Activated T-cell treated with anti-CD3 and anti-CD28 coated beads for 24 hours (primary cell): ENCODE measurements around the gene RASD2.

ENCODE experiments used
- DNase-seq: peaks from one replicate; pipeline ENCODE4 v3.0.0-alpha.2; 2020; ENCODE audit warnings: low read depth

RASD2 gene

GRCh38 chr22:35560366-35560765 is 19.7 kb downstream of the RASD2 start:
- DNase-seq = no peak

GRCh38 chr22:35560824-35561223 is 20.2 kb downstream of the RASD2 start:
- DNase-seq = no peak

GRCh38 chr22:35561796-35562526 is 21.3 kb downstream of the RASD2 start:
- no peak for DNase-seq

DNA sequence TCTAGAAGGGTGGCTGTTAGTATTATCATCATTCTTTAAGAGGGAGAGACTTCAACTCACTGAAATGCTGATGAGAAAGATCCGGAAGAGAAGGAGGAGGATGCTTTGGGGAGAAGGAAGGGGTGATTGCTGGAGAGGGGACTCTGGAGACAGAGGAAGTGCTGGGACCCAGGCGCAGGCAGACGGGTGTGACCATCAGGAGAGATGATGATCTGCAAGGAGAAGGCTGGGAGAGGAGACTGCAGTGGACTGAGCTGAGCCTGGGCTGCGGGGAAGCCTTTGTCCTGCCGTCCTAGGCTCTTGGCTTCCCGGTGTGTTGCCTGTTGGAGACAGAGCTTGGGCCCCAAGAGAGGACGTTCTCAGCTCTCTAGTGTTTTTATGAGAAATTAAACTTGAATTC is 22.6 kb downstream of the RASD2 start:
- no peak for DNase-seq

- DNase-seq = no peak
Observed at GRCh38 chr22:35564975-35565867, 24.6 kb downstream of the RASD2 start.

DNA sequence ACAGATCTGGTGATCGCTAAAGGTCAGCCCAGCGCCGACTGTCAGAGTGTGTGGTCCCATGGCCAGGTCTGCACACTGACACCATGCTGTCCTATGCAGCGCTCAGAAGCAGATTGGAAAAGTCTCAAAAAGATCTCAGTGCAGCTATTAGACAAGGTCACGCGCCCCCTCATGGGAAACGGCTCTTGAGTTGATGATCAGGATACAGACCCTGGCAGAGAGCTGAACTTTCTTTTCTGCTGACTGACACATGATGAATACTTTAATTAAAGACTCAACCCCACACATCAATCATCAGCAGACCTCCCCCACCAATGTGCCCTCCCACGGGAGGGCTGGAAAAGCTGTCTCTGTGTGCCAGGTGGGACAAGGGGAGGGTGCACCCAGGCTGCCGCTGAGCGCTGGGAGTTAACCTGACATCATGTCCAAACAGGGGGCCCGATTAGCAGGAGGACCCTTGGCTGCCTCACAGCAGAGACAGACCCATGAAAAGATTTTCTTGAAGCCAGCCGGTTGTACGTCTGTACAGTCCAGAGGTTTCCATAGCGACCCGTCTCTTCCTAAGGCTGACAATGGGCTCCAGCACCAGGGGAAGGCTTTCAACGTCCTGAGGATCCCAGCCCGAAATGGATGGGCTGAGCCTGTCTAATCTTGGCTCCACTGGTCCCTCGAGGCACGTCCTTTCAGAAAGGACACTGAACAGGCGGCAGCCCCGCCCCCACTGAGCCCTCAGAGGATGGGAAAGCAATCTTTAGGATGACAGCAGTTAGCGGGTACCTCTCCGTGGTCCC is 26.9 kb downstream of the RASD2 start:
- no peak for DNase-seq

DNA sequence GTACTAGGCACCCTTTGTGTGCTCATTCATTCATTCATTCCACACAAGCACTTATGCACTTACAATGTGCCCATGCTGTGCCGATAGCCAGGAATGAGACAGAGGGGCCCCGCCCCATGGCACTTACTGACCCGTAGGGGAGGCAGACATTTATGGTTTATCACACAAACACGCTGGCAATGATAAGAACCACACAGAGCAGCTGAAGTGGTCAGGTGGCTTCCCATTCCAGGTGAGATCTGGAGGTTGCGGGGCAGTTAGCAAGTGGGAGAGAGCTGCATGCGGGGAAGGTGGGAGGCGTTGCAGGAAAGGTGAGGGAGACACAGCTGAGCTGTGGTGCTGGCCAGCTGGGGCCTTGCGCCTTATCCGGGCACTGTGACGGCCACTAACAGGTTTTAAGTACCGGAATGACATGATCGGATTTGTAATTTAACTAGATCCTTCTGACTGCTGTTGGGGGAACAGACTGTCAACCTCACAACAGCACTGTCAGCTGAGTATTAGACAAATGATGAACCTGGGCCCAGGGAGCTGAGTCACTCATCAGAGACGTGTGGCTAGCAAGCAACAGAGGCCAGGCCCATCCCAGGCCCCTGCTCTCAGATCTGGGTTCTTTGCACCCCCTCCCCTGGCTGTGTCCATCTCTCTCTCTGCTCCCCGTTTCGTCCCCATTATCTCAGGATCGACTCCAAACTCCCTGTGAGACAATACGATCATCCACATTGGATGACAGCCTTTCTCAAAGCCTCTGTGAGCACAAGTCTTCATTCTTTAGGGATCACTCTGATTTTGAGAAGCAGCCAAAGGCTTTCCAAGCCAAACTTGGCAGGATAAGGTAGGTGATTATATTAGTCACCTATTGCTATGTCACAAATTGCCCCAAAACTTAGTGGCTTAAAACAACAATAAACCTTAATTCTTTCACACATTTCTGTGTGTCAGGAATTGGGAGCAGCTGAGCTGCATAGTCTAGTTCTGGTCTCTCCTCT is 28.4 kb downstream of the RASD2 start:
- no peak for DNase-seq

DNA sequence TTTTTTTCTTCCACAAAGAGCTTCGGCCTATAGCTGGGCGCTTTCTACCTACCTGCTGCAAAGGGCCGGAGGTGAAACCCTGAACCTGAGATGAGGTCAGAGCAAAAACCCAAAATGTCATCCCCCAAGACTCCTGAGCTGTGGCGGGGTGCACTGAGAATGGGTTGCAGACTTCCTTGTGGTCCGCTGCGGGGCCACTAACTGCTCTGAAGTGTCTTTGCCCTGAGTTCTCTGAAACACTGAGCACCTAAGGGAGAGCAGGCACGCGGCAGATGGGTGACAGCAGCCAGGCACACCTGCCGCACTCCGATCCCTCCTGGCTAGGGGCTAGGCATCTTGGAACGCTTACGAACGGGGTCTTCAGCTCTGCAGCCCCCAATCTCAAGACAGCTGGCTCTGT is 29.3 kb downstream of the RASD2 start:
- DNase-seq = no peak

DNA sequence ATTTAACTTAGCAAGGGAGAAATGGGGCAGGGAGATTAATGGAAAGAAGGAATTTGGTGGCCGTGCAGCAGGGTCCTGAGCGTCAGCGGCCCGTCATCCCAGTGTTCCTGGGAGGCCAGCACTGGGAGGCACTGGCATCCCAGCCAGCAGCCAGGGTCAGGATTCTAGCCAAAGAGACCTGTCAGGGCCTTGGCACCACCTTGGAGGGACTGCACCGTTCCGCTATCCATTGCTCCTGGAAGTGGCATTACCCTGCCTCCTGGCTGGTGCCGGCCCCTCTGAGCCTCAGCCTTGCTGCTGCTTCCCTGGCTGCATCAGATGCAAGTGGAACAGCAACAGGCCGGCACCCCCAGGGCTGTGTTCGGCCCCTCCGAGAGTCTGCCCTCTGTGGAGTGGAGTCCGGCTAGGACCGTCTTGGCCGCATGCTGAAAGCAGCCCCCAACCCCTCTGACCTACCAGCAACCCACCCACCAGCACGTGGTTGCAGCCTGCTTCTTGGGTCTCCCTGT is 30.1 kb downstream of the RASD2 start:
- no peak for DNase-seq

DNA sequence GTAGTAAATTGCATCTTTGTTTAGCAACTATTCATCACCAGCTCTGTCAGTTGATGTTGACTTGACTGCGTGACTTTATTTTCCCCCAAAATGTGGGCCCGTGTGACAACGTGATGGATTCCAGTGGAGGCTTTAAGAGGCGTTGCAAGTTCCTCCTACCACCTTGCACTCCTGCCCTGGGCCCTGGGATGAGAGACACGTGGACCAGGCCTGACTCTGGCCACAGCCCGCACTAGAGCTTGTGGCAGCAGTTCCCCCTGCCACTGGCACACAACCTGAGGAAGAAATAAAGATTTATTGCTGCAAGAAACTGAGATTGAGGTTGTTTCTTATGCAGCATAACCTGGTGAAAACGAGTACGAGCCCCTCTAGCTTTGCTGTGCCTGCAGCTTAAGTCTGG is 31.9 kb downstream of the RASD2 start:
- DNase-seq = no peak

- DNase-seq = no peak
Observed at GRCh38 chr22:35575116-35575748, 34.6 kb downstream of the RASD2 start.

GRCh38 chr22:35576671-35577070 is 36.0 kb downstream of the RASD2 start:
- DNase-seq = no peak

GRCh38 chr22:35577799-35578659 is 37.4 kb downstream of the RASD2 start:
- DNase-seq = no peak

DNA sequence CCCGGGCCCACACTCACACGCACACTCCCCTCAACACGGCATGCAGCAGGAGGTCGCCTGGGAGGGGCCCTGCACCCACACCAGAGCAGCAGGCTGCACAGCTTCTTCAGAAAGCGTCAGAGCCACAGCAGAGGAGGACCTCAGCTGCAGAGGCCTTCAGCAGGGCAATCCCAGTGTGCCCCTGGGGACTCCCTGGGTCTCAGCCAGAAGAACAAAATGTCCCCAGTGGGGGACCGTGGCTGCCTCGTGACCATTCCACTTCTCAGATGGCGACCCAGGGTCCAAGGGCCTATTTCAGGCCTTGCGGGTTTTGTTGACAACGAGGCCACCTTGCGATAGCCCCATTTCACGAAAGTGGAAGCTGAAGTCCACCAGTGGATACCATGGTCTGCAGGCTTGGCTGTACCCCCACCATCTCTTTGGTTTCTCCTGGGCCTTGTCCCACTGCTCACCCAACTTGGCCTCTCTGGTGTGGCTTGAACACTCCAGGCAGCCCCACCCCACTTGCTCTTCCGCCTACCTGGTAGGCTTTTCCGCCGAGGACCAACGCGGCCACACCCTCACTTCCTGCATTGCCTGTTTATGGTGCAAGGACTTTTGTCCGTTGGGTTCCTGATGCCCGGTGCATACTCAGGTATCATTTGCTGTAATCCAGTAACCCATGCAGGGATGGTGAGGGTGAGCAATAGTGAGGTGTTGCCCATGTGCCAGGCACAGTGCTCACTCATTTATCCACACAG is 38.4 kb downstream of the RASD2 start:
- DNase-seq = no peak

- DNase-seq = no peak
Observed at GRCh38 chr22:35580351-35581022, 39.9 kb downstream of the RASD2 start.

GRCh38 chr22:35581023-35581413 is 40.4 kb downstream of the RASD2 start:
- DNase-seq = no peak

DNA sequence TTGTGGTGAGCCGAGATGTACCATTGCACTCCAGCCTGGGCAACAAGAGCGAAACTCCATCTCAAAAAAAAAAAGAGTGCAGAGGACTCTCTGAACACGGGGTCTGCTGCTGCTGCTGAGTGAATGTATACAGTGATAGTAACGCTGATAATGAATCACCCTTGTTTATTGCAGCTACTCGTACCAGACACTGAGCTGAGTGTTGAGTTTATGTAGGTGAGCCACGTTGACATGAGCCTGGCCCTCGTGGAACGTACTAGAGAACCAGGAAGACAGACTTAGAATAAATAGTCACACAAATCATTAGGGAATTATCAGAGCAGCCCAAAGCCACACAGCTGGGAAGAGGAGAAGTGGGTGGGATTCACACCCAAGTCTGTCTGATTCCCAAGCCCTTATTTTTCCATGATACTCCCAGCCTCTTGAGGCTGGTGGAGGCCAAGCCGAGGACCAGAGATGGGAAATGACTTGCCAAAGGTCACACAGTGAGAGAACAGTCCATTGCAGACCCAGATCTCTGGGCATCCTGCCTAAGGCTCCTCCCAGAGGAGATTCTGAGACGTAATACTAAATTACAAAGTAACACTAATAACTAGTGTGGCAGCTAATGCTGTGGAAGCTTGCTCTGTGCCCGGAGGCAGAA is 41.7 kb downstream of the RASD2 start:
- no peak for DNase-seq
